CD14-positive monocyte (primary cell): ENCODE results near the gene CPNE2. TPM values are rescaled to one million over a fixed set of nuclear protein-coding genes. Genes with fewer than 3 reads are reported as not detected.

Experiments used
- DNase-seq, 3 donors: peaks; one replicate each; pipeline ENCODE4 v3.0.0-alpha.2; 2011 to 2022
- H2AFZ ChIP-seq: 2 replicates; pipeline ENCODE4 v1.6.0; 2012; ENCODE audit warnings: mild to moderate bottlenecking, low read depth, low read length, inconsistent platforms; ENCODE audit not compliant: insufficient read depth, poor library complexity, severe bottlenecking
- H3K27ac ChIP-seq, 2 donors: 1 replicate in 1 of 2; 2 replicates in 1 of 2; pipeline ENCODE4 v1.5.1; 2012 to 2013; ENCODE audit warnings: low read length in 2 of 2, control low read depth in 1 of 2, inconsistent platforms in 1 of 2, low read depth in 1 of 2, mild to moderate bottlenecking in 1 of 2
- H3K27me3 ChIP-seq, 2 donors: one replicate each; pipeline versions ENCODE4 v1.6.0 to v1.6.1; 2011 to 2013; ENCODE audit warnings: low read length in 2 of 2; ENCODE audit not compliant: control insufficient read depth in 2 of 2, insufficient read depth in 2 of 2
- H3K36me3 ChIP-seq, 2 donors: replicated peaks in 1 of 2; 1 replicate in 1 of 2; 2 replicates in 1 of 2; pipeline versions ENCODE4 v1.5.1 to v1.6.1; 2012 to 2013; ENCODE audit warnings: low read length in 2 of 2, control low read depth in 1 of 2, inconsistent platforms in 1 of 2, mild to moderate bottlenecking in 1 of 2; ENCODE audit not compliant: insufficient read depth in 2 of 2, control insufficient read depth in 1 of 2
- H3K4me1 ChIP-seq, 2 donors: 1 replicate in 1 of 2; 2 replicates in 1 of 2; pipeline versions ENCODE4 v1.5.1 to v1.6.1; 2012 to 2013; ENCODE audit warnings: low read length in 2 of 2, control low read depth in 1 of 2, inconsistent platforms in 1 of 2, mild to moderate bottlenecking in 1 of 2, moderate library complexity in 1 of 2; ENCODE audit not compliant: insufficient read depth in 2 of 2, control insufficient read depth in 1 of 2
- H3K4me2 ChIP-seq: replicated peaks from 2 replicates; pipeline ENCODE3; 2012; ENCODE audit warnings: low read length, moderate library complexity, mild to moderate bottlenecking; ENCODE audit not compliant: poor library complexity, severe bottlenecking; ENCODE audit errors: extremely low read depth
- H3K4me3 ChIP-seq, 3 experiments: fragments of 200-600 bp in 1 of 3; sonication (generic) in 1 of 3; replicated peaks in 1 of 3; 1 replicate in 2 of 3; 2 replicates in 1 of 3; pipeline ENCODE4 v1.5.1; 2011 to 2013; ENCODE audit warnings: low read length in 3 of 3, mild to moderate bottlenecking in 3 of 3, control low read depth in 2 of 3, low read depth in 2 of 3, inconsistent platforms in 1 of 3, moderate library complexity in 1 of 3
- H3K79me2 ChIP-seq: 2 replicates; pipeline ENCODE4 v1.6.0; 2012; ENCODE audit warnings: mild to moderate bottlenecking, control low read depth, inconsistent platforms, low read length, moderate library complexity; ENCODE audit not compliant: insufficient read depth
- H3K9ac ChIP-seq: 2 replicates; pipeline ENCODE4 v1.6.0; 2017; ENCODE audit warnings: low read length, mild to moderate bottlenecking; ENCODE audit not compliant: insufficient read depth, poor library complexity, severe bottlenecking
- H3K9me3 ChIP-seq, 2 donors: replicated peaks in 1 of 2; 1 replicate in 1 of 2; 2 replicates in 1 of 2; pipeline versions ENCODE4 v1.5.1 to v1.6.1; 2012 to 2013; ENCODE audit warnings: low read length in 2 of 2, control low read depth in 1 of 2; ENCODE audit not compliant: control insufficient read depth in 1 of 2, insufficient read depth in 1 of 2
- H4K20me1 ChIP-seq: 2 replicates; pipeline ENCODE4 v1.6.0; 2012; ENCODE audit warnings: mild to moderate bottlenecking, low read length, control low read depth, moderate library complexity; ENCODE audit not compliant: insufficient read depth
- H3K27ac Mint-ChIP-seq, 7 donors: one replicate each; pipeline ENCODE4 v1.8.0; 2020; ENCODE audit warnings: mild to moderate bottlenecking in 7 of 7, mixed read lengths in 7 of 7, moderate library complexity in 6 of 7, inconsistent platforms in 2 of 7
- H3K27me3 Mint-ChIP-seq, 3 donors: one replicate each; pipeline ENCODE4 v1.8.0; 2021 to 2022; ENCODE audit warnings: low read depth in 3 of 3, mild to moderate bottlenecking in 3 of 3, mixed read lengths in 3 of 3, moderate library complexity in 3 of 3, inconsistent platforms in 1 of 3
- H3K36me3 Mint-ChIP-seq, 2 donors: one replicate each; pipeline ENCODE4 v1.8.0; 2020; ENCODE audit warnings: mixed read lengths in 2 of 2, inconsistent platforms in 1 of 2, mild to moderate bottlenecking in 1 of 2
- H3K4me1 Mint-ChIP-seq: one replicate; pipeline ENCODE4 v1.8.0; 2020; ENCODE audit warnings: mild to moderate bottlenecking, mixed read lengths
- H3K4me3 Mint-ChIP-seq, 2 donors: one replicate each; pipeline ENCODE4 v1.8.0; 2020; ENCODE audit warnings: mild to moderate bottlenecking in 2 of 2, mixed read lengths in 2 of 2, moderate library complexity in 1 of 2
- H3K9me3 Mint-ChIP-seq, 7 donors: one replicate each; pipeline ENCODE4 v1.8.0; 2020 to 2022; ENCODE audit warnings: mixed read lengths in 7 of 7, mild to moderate bottlenecking in 6 of 7, moderate library complexity in 6 of 7, inconsistent platforms in 2 of 7
- CTCF ChIP-seq: fragments of 200-600 bp; IDR thresholded peaks from one replicate; pipeline ENCODE4 v1.8.0; 2022; ENCODE audit warnings: antibody characterized with exemption, mild to moderate bottlenecking
- WGBS: methylation state at CpG from one replicate; pipeline ENCODE4 v1.1.5; 2013; ENCODE audit warnings: missing lambda C conversion rate; ENCODE audit not compliant: insufficient coverage; 5-methylcytosine and 5-hydroxymethylcytosine counted together
- intact Hi-C, 2 donors: fragments of 100-400 bp; cut with micrococcal nuclease; formaldehyde crosslinking; loops; one replicate each; pipeline versions ENCODE4 v1.15.0 to v1.15.1; 2023
- polyA plus RNA-seq, 3 donors: library from polyadenylated mRNA; depleted of rRNA in 1 of 3; unstranded in 2 of 3; stranded (reverse) in 1 of 3; fragments of 300-500 nt in 2 of 3; fragments of >200 nt in 1 of 3; fragmentation: Illumina TruSeq in 2 of 3; gene quantifications; 1 replicate in 2 of 3; 2 replicates in 1 of 3; pipeline ENCODE4 v1.2.3, GENCODE V29; 2012 to 2021

The CPNE2 gene
- polyA plus RNA-seq, 3 donors = 18.3 to 68.8 (median 23.9) TPM

DNA sequence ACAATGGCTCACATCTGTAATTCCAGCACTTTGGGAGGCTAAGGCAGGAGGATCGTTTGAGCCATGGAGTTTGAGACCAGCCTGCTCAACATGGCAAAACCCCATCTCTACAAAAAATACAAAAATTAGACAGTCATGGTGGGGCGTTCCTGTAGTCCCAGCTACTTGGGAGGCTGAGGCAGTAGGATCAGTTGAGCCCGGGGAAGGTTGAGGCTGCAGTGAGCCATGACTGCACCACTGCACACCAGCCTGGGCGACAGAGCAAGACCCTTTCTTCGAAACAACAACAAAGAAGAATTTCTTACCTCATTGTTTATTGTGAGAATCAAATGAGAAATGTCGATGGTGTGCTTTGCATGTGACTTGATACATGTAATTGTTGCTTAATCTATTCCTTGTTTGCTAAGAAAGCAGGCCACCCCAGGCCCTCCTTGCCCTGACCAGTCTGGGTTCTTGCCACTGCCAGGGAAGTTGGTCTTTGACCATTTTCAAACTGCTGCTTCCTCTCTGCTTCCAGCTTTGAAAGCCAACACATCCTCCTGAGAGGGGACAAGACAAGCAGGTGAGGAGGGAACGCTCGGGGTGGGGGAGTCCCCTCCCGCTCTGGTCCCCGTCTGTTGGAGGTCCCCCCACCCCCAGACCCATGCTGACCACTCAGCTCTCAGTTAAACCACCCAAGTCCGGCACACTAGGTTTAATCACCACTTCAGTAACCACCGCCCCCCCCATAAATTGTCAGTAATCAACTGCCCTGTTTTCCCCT, 47.3 kb upstream of the CPNE2 start:
- Histone ChIP-seq H3K79me2 (peaks cover 58% of the 10 kb centered on the region), H3K4me3 (peak overlapping the region in 1 of 3 experiments; percentile 16), H3K4me2 (peak overlapping the region; percentile 41), H2AFZ (no peak overlapping the region), H3K9me3 (no peaks in the 10 kb centered on the region), H3K4me1 (peaks cover 55 to 57% of the 10 kb centered on the region in 2 donors), H4K20me1 (no peaks in the 10 kb centered on the region), H3K27ac (peak overlapping the region; percentile 15 to 68), H3K9ac (no peak overlapping the region), H3K27me3 (no peaks in the 10 kb centered on the region), H3K36me3 (peaks cover 49 to 79% of the 10 kb centered on the region in 2 donors)
- Mint-ChIP-seq H3K36me3 (peaks cover 69 to 93% of the 10 kb centered on the region in 2 donors), H3K4me1 (peaks cover 57% of the 10 kb centered on the region), H3K27ac (peak overlapping the region in 6 of 7 donors; percentile 66 to 89 (median 82)), H3K4me3 (no peak overlapping the region), H3K9me3 (peaks cover 0 to 3% (median 0%) of the 10 kb centered on the region in 7 donors), H3K27me3 (peaks cover 0 to 6% (median 2%) of the 10 kb centered on the region in 3 donors)
- DNase-seq = no peak
- intact Hi-C loops = loop anchor here in 1 of 2 donors (5.0 to 10.0 kb wide), 2 partner anchors 78 to 180 kb away; partner anchors contain the start of gene SLC12A3
- 100% methylated on average over 1 of the region's 12 CpGs for WGBS
- no peak for TF ChIP-seq CTCF

- Histone ChIP-seq H3K27ac (peak overlapping the region; percentile 15 to 68), H3K36me3 (peaks cover 53 to 81% of the 10 kb centered on the region in 2 donors), H3K79me2 (peaks cover 51% of the 10 kb centered on the region), H3K4me2 (peak overlapping the region; percentile 41), H3K27me3 (no peaks in the 10 kb centered on the region), H3K4me1 (peaks cover 48 to 50% of the 10 kb centered on the region in 2 donors), H3K4me3 (peak overlapping the region in 1 of 3 experiments; percentile 16), H3K9ac (no peak overlapping the region), H3K9me3 (no peaks in the 10 kb centered on the region), H2AFZ (no peak overlapping the region), H4K20me1 (no peaks in the 10 kb centered on the region)
- peak in 2 of 3 donors; percentile 32 to 39 for DNase-seq
- Mint-ChIP-seq H3K27me3 (peaks cover 0 to 6% (median 2%) of the 10 kb centered on the region in 3 donors), H3K4me3 (no peak overlapping the region), H3K4me1 (peaks cover 50% of the 10 kb centered on the region), H3K9me3 (peaks cover 0 to 3% (median 0%) of the 10 kb centered on the region in 7 donors), H3K36me3 (peaks cover 72 to 93% of the 10 kb centered on the region in 2 donors), H3K27ac (peak overlapping the region; percentile 53 to 89 (median 81))
- intact Hi-C loops = loop anchor here in 1 of 2 donors (10.0 kb wide), 1 partner anchor 181 kb away; the partner anchor contains the start of gene SLC12A3
- WGBS = 62% methylated on average over 9 of the region's 13 CpGs
- peak; percentile 38 for TF ChIP-seq CTCF
Observed at GRCh38 chr16:57045694-57046381, 46.5 kb upstream of the CPNE2 start.
